Calu3 (cell line): ENCODE data around the gene TRPM4. TPM values are rescaled to one million over a fixed set of nuclear protein-coding genes. Genes with fewer than 3 reads are reported as not detected.

ENCODE experiments used
- BruUV-seq: library from RNA; stranded (reverse); fragments of 400-500 nt; replicated peaks from 2 replicates; lab custom pipeline; 2021; lab: Mats Ljungman, UMichigan
- CTCF ChIA-PET: fragments of 300-600 bp; sonication (Branson Sonifier 250); formaldehyde crosslinking; loops from one replicate; lab custom pipeline; 2022; ENCODE audit warnings: antibody characterized with exemption; lab: Charles Lee
- DNase-seq: peaks from one replicate; pipeline ENCODE4 v3.0.0; 2022
- H3K27ac Mint-ChIP-seq: one replicate; pipeline ENCODE4 v1.8.0; 2022; ENCODE audit warnings: mixed read lengths; ENCODE audit not compliant: unreplicated experiment
- H3K27me3 Mint-ChIP-seq: one replicate; pipeline ENCODE4 v1.8.0; 2022; ENCODE audit warnings: mixed read lengths; ENCODE audit not compliant: unreplicated experiment
- H3K36me3 Mint-ChIP-seq: one replicate; pipeline ENCODE4 v1.8.0; 2022; ENCODE audit warnings: mild to moderate bottlenecking, moderate library complexity, mixed read lengths; ENCODE audit not compliant: insufficient read depth, unreplicated experiment
- H3K4me1 Mint-ChIP-seq: one replicate; pipeline ENCODE4 v1.8.0; 2022; ENCODE audit warnings: mild to moderate bottlenecking, low read depth, mixed read lengths; ENCODE audit not compliant: unreplicated experiment
- H3K4me3 Mint-ChIP-seq: one replicate; pipeline ENCODE4 v1.8.0; 2022; ENCODE audit warnings: mild to moderate bottlenecking, low read depth, moderate library complexity, mixed read lengths; ENCODE audit not compliant: unreplicated experiment
- H3K9me3 Mint-ChIP-seq: one replicate; pipeline ENCODE4 v1.8.0; 2022; ENCODE audit warnings: low read depth, mixed read lengths; ENCODE audit not compliant: unreplicated experiment
- CTCF ChIP-seq: fragments of 200-600 bp; IDR thresholded peaks from one replicate; pipeline ENCODE4 v1.8.0; 2022; ENCODE audit warnings: antibody characterized with exemption; ENCODE audit not compliant: unreplicated experiment
- intact Hi-C: fragments of 100-400 bp; cut with micrococcal nuclease; formaldehyde crosslinking; loops from one replicate; pipeline ENCODE4 v1.10.0; 2022; ENCODE audit not compliant: unreplicated experiment
- total RNA-seq: library from RNA; stranded (reverse); gene quantifications from 2 replicates; pipeline ENCODE4 v1.2.3, GENCODE V29; 2022

TRPM4 gene
- total RNA-seq, 1 experiment from 2014 or later = 70.0 TPM

GRCh38 chr19:49148044-49148682 lies 9.4 kb upstream of the TRPM4 start:
- no peak for TF ChIP-seq CTCF
- Mint-ChIP-seq H3K4me1 (peaks cover 18% of the 10 kb centered on the region), H3K9me3 (peaks cover 2% of the 10 kb centered on the region), H3K27ac (no peak overlapping the region), H3K36me3 (peaks cover 43% of the 10 kb centered on the region), H3K4me3 (peak overlapping the region; percentile 71), H3K27me3 (peaks cover 53% of the 10 kb centered on the region)
- DNase-seq = no peak
- CTCF ChIA-PET = interaction anchor here (1.2 to 1.7 kb wide), 3 partner anchors 9 to 77 kb away, joined by 4 to 9 read pairs (median 5); partner anchors contain the start of gene LIN7B
- intact Hi-C loops = no loop called here
- no TSS peak for BruUV-seq

GRCh38 chr19:49148784-49149651 lies 8.6 kb upstream of the TRPM4 start:
- H3K9me3 Mint-ChIP-seq = peaks cover 8% of the 10 kb centered on the region
- H3K4me1 Mint-ChIP-seq = peaks cover 18% of the 10 kb centered on the region
- TF ChIP-seq CTCF = no peak
- H3K27ac Mint-ChIP-seq = peak overlapping the region; percentile 11
- H3K4me3 Mint-ChIP-seq = peak overlapping the region; percentile 71
- no TSS peak for BruUV-seq
- intact Hi-C loops = no loop called here
- peaks cover 42% of the 10 kb centered on the region for H3K36me3 Mint-ChIP-seq
- CTCF ChIA-PET = interaction anchor here (0.7 to 3.0 kb wide), 10 partner anchors 10 to 294 kb away, joined by 3 to 22 read pairs (median 4); partner anchors contain the start of genes GYS1, LIN7B and RUVBL2
- H3K27me3 Mint-ChIP-seq = peaks cover 62% of the 10 kb centered on the region
- DNase-seq = peak; percentile 100

- peak; percentile 66 for DNase-seq
- Mint-ChIP-seq H3K4me1 (peaks cover 18% of the 10 kb centered on the region), H3K36me3 (peaks cover 48% of the 10 kb centered on the region), H3K27ac (peak overlapping the region; percentile 11), H3K9me3 (peaks cover 14% of the 10 kb centered on the region), H3K27me3 (peaks cover 68% of the 10 kb centered on the region), H3K4me3 (peak overlapping the region; percentile 71)
- TSS peak; percentile 86 for BruUV-seq
- TF ChIP-seq CTCF = no peak
- intact Hi-C loops = no loop called here
- CTCF ChIA-PET = interaction anchor here (0.7 to 3.0 kb wide), 9 partner anchors 10 to 293 kb away, joined by 3 to 22 read pairs (median 5); partner anchors contain the start of genes GYS1, LIN7B and RUVBL2
Observed at GRCh38 chr19:49149652-49150105, 7.9 kb upstream of the TRPM4 start.

- CTCF ChIA-PET = interaction anchor here (0.6 to 3.0 kb wide), 4 partner anchors 9 to 48 kb away, joined by 3 to 22 read pairs (median 4); no protein-coding TSS in a partner anchor
- H3K27ac Mint-ChIP-seq = peak overlapping the region; percentile 11
- peak; percentile 88 for DNase-seq
- peak overlapping the region; percentile 71 for H3K4me3 Mint-ChIP-seq
- peaks cover 16% of the 10 kb centered on the region for H3K9me3 Mint-ChIP-seq
- intact Hi-C loops = no loop called here
- peaks cover 75% of the 10 kb centered on the region for H3K27me3 Mint-ChIP-seq
- H3K4me1 Mint-ChIP-seq = peaks cover 16% of the 10 kb centered on the region
- peaks cover 52% of the 10 kb centered on the region for H3K36me3 Mint-ChIP-seq
- BruUV-seq = TSS peak; percentile 84
- TF ChIP-seq CTCF = no peak
Observed at GRCh38 chr19:49150106-49150943, 7.3 kb upstream of the TRPM4 start.
